Measurements from ENCODE around the gene ADAMTSL2. TPM values are rescaled to one million over a fixed set of nuclear protein-coding genes. Genes with fewer than 3 reads are reported as not detected.
A peak's percentile ranks its signal among the peaks of the same experiment; 100 is the strongest.

ADAMTSL2 gene
- total RNA-seq, 2 experiments from 2014 or later: 0.11 to 0.25 TPM

DNA sequence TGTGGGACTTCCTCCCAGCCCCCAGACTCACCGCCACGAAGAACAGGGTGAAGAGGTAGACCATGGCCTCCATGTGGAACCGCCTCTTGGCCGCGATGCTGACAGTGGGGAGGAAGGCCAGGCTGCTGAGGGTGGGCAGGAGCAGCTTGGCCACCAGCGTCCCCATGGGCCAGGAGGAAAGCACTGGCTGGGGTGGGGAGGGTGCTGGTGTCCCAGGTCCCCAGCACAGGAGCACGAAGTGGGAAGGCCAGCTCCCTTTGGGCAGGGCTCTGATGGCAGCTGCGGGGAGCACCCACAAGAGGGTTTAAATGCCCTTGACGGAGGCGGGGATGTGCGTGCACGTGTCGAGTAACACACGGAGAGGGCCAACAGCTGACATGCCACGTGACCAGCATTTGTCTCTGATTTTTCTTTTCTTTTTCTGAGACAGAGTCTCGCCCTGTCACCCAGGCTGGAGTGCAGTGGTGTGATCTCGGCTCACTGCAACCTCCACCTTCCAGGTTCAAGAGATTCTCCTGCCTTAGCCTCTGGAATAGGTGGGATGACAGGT is 9.8 kb upstream of the ADAMTSL2 start, which contains the start of gene MYMK:
TSS of gene MYMK (minus strand) at position 281 of the 550 bp plus-strand sequence. CDS start at position 166, 115 bp downstream.
- H3K27me3 Mint-ChIP-seq: no peaks in the 10 kb centered on the region
- intact Hi-C loops (cut with micrococcal nuclease): no loop called here
- DNase-seq (no peak), ATAC-seq (no peak)
- CTCF ChIA-PET: no interaction called here
- POLR2A ChIA-PET: no interaction called here
- H3K4me1 Mint-ChIP-seq (ENCODE audit: low read depth): peaks cover 5% of the 10 kb centered on the region
- no peaks in the 10 kb centered on the region for H3K9me3 Mint-ChIP-seq
- H3K27ac Mint-ChIP-seq: no peak within 1 kb of the TSS
- TF ChIP-seq, protein P1, sequence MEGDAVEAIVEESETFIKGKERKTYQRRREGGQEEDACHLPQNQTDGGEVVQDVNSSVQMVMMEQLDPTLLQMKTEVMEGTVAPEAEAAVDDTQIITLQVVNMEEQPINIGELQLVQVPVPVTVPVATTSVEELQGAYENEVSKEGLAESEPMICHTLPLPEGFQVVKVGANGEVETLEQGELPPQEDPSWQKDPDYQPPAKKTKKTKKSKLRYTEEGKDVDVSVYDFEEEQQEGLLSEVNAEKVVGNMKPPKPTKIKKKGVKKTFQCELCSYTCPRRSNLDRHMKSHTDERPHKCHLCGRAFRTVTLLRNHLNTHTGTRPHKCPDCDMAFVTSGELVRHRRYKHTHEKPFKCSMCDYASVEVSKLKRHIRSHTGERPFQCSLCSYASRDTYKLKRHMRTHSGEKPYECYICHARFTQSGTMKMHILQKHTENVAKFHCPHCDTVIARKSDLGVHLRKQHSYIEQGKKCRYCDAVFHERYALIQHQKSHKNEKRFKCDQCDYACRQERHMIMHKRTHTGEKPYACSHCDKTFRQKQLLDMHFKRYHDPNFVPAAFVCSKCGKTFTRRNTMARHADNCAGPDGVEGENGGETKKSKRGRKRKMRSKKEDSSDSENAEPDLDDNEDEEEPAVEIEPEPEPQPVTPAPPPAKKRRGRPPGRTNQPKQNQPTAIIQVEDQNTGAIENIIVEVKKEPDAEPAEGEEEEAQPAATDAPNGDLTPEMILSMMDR (IDR thresholded peaks at IDR 0.05): no peak
- H3K36me3 Mint-ChIP-seq (ENCODE audit: low read depth): no peaks in the 10 kb centered on the region
- no peak within 1 kb of the TSS for H3K4me3 Mint-ChIP-seq

DNA sequence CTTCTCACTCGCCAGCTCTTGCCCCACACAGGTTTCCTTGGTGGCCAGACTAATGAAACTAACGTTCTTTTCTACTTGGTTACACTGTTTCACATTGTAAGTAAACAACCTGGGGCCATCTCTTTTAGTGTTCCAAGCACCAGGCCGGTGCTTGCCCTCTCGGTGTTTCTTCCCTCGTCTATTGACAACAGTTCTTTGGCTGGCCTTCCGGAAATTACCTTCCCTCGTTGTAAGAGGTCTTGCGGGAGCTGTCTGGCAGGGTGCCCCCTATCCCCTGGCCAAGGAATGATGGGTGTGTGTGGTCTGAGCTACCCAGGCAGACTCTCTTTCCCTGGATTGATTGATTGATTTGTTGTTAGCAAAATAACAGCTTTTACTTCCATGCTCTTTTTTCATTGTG is 8.8 kb upstream of the ADAMTSL2 start:
- Mint-ChIP-seq H3K27ac (no peak overlapping the region), H3K27me3 (no peaks in the 10 kb centered on the region), H3K36me3 (ENCODE audit: low read depth) (no peaks in the 10 kb centered on the region), H3K9me3 (no peaks in the 10 kb centered on the region), H3K4me1 (ENCODE audit: low read depth) (peaks cover 5% of the 10 kb centered on the region), H3K4me3 (no peak overlapping the region)
- CTCF ChIA-PET: no interaction called here
- POLR2A ChIA-PET: no interaction called here
- ATAC-seq (no peak), DNase-seq (no peak)
- intact Hi-C loops (cut with micrococcal nuclease): no loop called here
- TF ChIP-seq, protein P1 (IDR thresholded peaks at IDR 0.05): no peak

DNA sequence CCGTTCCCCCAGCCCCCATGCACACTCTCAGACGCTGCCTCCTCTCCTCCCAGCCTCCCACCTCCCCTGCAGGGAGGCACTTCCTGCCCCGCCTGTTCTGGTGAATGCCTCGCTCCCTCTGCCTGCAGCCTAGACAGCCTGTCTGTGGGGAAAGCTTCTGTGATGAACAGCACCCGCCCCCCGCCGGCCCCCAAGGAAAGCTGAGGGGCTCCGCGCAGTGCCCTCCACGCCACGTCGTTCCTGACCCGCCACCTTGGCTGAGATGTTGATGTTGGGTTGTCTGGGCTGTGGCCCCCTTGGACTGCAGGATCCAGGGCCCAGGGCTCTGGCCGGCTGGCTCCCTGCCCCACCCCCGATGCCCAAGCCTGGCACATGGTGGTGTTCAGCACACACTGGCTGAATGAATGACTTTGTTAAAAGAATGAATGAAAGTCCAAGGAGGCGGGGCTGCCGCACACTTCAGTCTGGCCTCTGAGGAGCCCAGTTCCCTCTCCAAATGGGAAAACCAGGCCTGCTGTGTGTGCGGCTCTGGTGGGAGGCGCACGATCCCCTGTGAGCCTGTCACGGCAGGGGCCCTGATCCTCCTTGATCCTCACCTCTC is 7.7 kb upstream of the ADAMTSL2 start:
- intact Hi-C loops (cut with micrococcal nuclease): no loop called here

DNA sequence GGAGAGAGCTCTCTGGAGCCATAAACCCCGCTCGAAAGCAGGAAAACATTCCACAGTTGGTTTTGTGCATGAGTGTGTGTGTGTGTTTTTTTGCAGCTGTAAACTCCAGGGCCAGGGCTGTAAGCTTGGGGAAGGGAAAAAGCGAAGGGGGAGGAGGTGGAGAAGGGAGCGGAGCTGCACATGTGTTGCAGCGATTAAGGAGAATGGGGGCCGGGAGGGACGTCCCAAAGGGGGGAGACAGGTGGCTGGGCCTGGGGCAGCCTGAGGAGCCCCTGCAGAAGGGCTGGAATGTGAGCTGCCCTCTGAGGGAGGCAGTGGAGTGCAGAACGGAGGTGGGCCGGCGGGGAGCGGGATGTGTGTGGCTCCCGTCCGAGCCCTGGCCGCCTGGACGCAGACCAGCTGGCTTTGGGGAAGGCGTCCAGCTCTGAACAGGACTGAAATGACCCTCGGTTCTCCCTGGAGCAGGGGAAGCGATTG is 7.0 kb upstream of the ADAMTSL2 start:
- intact Hi-C loops (cut with micrococcal nuclease): no loop called here
- ATAC-seq (no peak), DNase-seq (no peak)
- Mint-ChIP-seq H3K27ac (no peak overlapping the region), H3K27me3 (no peaks in the 10 kb centered on the region), H3K4me3 (no peak overlapping the region), H3K36me3 (ENCODE audit: low read depth) (no peaks in the 10 kb centered on the region), H3K4me1 (ENCODE audit: low read depth) (peaks cover 5% of the 10 kb centered on the region), H3K9me3 (no peaks in the 10 kb centered on the region)
- POLR2A ChIA-PET: no interaction called here
- CTCF ChIA-PET: interaction anchor here (0.8 kb wide), 1 partner anchor 215 kb away, joined by 3 read pairs; no protein-coding TSS in a partner anchor
- TF ChIP-seq, protein P1 (IDR thresholded peaks at IDR 0.05): no peak

More for the DNA sequence above, 7.7 kb upstream of the ADAMTSL2 start:
- Mint-ChIP-seq H3K4me3 (no peak overlapping the region), H3K36me3 (ENCODE audit: low read depth) (no peaks in the 10 kb centered on the region), H3K9me3 (no peaks in the 10 kb centered on the region), H3K27me3 (no peaks in the 10 kb centered on the region), H3K27ac (no peak overlapping the region), H3K4me1 (ENCODE audit: low read depth) (peaks cover 5% of the 10 kb centered on the region)
- TF ChIP-seq, protein P1 (IDR thresholded peaks at IDR 0.05): no peak
- ChIA-PET CTCF (no interaction called here), POLR2A (interaction anchor here (0.6 kb wide), 1 partner anchor 9 kb away, joined by 3 read pairs; no protein-coding TSS in a partner anchor)
- ATAC-seq: no peak
- DNase-seq: peak; percentile 10

All from activated CD8-positive, alpha-beta T cell treated with anti-CD3 and anti-CD28 coated beads for 36 hours (primary cell).